Measurements from ENCODE around the gene BCAP29.

GRCh38 chr7:107555893-107556292 is 24.2 kb upstream of the BCAP29 start:
- no peak for TF ChIP-seq CTCF (IDR thresholded peaks at IDR 0.05)
- no peak for TF ChIP-seq POLR2A (IDR thresholded peaks at IDR 0.05)
- TF ChIP-seq POLR2AphosphoS5 (IDR thresholded peaks at IDR 0.05) = no peak

Measured in breast epithelium (tissue), 3 donors.